HG03097 (cell line): ENCODE results near the gene KIRREL3.
"Not testable (repeated sequence)": the region's sequence is repeated elsewhere in the genome, so short reads cannot be mapped to it uniquely, and the experiment has no call there.

ENCODE experiments used
- ATAC-seq: cut with Tn5 transposase; IDR thresholded peaks from one replicate; pipeline ENCODE4 v1.9.1; 2021; ENCODE audit not compliant: unreplicated experiment, low FRiP score

KIRREL3 gene

GRCh38 chr11:126405374-126405773, 595.2 kb downstream of the KIRREL3 start:
- no peak for ATAC-seq

DNA sequence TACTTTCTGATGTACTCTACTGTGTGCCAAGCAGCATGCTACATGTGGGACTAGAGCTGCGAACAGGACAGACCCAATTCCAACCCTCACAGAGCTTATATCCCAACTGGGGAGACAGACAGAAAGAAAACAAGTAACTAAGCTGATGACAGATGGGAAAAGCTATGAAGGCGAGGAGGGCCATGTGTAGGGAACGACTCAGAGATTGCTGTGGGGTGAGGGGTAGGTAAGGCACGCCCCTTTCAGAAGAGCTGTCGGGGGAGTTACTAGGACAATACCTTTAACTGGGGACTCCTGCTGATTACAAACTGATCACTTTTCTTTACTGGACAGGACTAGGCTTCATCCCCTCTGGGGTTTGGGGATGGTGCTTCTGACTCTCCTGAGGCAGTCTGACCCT, 596.2 kb downstream of the KIRREL3 start:
- no peak for ATAC-seq

GRCh38 chr11:126403658-126404057, 596.9 kb downstream of the KIRREL3 start:
- ATAC-seq: peak; percentile 73

- ATAC-seq: no peak
Observed at GRCh38 chr11:126403022-126403581, 597.5 kb downstream of the KIRREL3 start.

GRCh38 chr11:126400479-126400878, 600.1 kb downstream of the KIRREL3 start:
- ATAC-seq: no peak

DNA sequence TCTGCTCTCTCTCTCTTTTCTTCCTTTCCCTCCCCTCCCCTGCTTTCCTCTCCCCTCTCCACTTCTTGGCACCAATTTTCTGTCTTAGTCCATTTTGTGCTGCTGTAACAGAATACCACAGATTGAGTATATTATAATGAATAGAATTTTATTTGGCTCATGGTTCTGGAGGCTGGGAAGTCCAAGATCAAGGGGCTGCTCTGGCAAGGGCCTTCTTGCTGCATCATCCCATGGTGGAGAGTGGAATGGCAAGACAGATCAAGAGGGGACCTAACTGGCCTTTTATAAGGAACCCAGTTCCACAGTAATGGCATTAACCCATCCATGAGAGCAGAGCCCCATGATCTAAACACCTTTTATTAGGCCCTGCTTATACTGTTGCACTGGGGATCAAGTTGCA, 600.6 kb downstream of the KIRREL3 start:
- no peak for ATAC-seq

GRCh38 chr11:126398721-126399120, 601.8 kb downstream of the KIRREL3 start:
- no peak for ATAC-seq

DNA sequence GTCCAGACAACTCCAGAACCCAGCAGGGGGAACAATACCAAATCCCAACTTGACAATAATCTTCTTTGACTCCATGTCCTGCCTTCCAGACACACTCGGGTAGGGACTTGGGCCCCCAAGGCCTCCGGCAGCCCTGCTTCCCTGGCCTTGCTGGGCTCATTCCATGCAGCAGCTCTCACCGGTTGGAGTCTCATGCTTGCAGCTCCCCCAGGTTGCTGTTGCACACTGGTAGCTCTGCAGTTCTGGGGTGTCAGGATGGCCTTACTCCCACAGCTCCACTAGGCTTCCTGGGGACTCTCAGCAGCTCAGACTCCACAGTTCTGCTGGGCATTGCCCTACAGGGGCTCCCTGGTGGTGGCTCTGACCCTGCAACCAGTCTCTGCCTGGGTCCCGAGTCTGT, 602.3 kb downstream of the KIRREL3 start:
- ATAC-seq: no peak

DNA sequence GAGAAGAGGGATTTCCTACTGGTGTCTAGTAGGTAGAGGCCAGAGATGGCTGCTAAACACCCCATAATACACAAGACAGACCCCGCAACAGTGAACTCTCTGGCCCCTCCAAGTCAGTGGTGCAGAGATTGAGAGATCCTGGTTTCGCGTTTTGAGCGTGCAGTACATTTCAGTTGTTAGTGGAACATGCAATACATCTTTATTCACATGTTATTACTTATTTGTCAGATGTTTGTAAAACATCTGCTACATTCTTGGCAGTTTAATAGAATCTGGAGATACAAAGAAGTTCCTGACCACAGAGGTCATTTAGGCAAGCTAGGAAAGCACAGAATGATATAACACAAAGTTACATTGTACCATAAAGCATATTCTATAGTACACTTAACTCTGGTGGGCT, 603.6 kb downstream of the KIRREL3 start:
- no peak for ATAC-seq

DNA sequence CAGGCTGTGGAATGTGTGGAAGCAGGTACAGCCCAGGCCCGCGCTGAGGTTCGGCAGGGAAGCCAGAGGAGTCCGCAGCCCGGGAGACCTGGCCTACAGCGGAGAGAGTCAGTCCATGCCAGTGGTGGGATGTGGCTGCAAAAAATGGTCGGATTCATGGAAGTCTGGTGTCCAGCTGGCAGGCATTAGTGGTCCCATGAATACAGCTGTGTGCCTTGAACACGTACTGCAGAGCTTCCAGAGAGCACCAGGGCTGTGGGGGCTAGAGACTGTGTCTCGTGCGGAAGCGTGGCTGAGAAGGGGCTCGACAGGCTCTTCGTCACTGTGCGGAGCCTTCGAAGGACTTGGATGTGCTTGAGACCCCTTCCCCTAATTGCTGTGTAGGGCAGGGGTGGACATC, 604.3 kb downstream of the KIRREL3 start:
- ATAC-seq: not testable (repeated sequence)

GRCh38 chr11:126395784-126396183, 604.8 kb downstream of the KIRREL3 start:
- not testable (repeated sequence) for ATAC-seq

- not testable (repeated sequence) for ATAC-seq
Observed at GRCh38 chr11:126394634-126395072, 605.9 kb downstream of the KIRREL3 start.

GRCh38 chr11:126394036-126394435, 606.5 kb downstream of the KIRREL3 start:
- no peak for ATAC-seq

- no peak for ATAC-seq
Observed at GRCh38 chr11:126393143-126393542, 607.4 kb downstream of the KIRREL3 start.

- ATAC-seq: peak; percentile 36
Observed at GRCh38 chr11:126392633-126393013, 607.9 kb downstream of the KIRREL3 start.

DNA sequence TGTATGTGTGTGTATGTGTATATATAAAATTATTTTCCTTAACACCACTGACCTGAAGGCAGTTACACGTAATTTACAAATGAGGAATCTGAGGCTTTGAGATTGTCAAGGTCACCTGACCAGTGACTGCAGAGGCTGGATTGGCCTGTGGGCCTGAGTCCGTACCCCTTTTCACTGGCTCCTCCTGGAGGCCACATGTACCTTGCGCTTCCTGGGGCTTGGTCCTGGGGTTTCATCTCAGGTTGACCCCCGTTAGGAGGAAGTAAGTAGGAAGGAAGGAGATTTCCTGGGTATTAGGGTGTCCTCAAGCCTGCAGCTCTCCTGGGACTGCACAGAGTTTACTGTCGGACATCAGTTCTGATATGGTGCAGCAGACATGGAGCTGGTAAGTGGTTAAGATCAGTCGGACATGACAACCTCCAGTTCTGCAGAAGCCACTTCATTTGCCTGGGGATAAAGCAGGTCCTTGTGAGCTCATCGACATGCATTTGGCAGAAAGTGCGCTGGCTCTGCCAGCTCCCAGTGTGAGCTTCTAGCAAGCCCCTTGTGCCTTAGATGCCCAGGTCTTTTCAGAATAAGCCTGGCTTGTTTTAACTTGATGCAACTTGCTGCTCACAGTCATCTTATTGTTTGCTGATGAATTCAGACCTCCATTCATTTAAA, 608.5 kb downstream of the KIRREL3 start:
- peak; percentile 80 for ATAC-seq

- ATAC-seq: no peak
Observed at GRCh38 chr11:126391286-126391954, 609.1 kb downstream of the KIRREL3 start.

- ATAC-seq: no peak
Observed at GRCh38 chr11:126390272-126390867, 610.2 kb downstream of the KIRREL3 start.

DNA sequence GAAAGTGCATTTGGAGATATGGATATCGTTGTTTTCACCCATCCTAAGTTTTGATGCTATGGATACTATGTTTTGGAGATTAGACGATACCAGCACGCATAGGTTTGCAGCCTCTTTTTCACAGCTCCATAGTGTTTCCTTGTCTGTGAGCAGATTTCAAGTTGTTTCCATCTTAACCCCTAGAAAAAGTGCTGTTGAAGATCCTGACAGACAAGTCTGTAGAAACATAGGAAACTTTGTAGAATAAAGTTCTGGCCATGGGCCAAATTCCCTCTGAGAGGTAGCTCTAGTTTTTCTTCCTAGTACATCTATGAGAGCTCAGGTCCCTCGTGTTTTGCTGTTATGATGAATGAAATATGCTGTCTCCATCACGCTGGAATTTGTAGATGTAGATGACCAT, 612.7 kb downstream of the KIRREL3 start:
- no peak for ATAC-seq

GRCh38 chr11:126386729-126387071, 613.9 kb downstream of the KIRREL3 start:
- ATAC-seq: not testable (repeated sequence)

GRCh38 chr11:126385991-126386728, 614.4 kb downstream of the KIRREL3 start:
- ATAC-seq: no peak
